K562 (cell line): ENCODE results near the gene MYMX. TPM values are rescaled to one million over a fixed set of nuclear protein-coding genes. Genes with fewer than 3 reads are reported as not detected.

Source experiments
- ATAC-seq: fragments of 200-7000 bp; cut with Tn5 transposase; 3 replicates; pipeline ENCODE4 v1.9.1; 2020; ENCODE audit warnings: moderate library complexity
- BruUV-seq: library from RNA; stranded (reverse); fragments of 400-500 nt; replicated peaks from 2 replicates; lab custom pipeline; 2021; lab: Mats Ljungman, UMichigan
- CTCF ChIA-PET: fragments of 300-600 bp; formaldehyde crosslinking; extraction: SDS; loops from one replicate; lab custom pipeline; 2021; ENCODE audit warnings: low intra/inter-chr PET ratio; lab: Yijun Ruan, JAX
- POLR2A ChIA-PET: fragments of 300-600, 350-650 bp; sonication (Branson Sonifier 250); formaldehyde crosslinking; extraction: SDS; loops from one replicate; lab custom pipeline; 2021; ENCODE audit warnings: antibody characterized with exemption, inconsistent platforms; lab: Yijun Ruan, JAX
- DNase-seq, 4 experiments: peaks; one replicate each; pipeline versions ENCODE4 v3.0.0 to v3.0.0-alpha.2; 2011 to 2018; ENCODE audit warnings: low spot score in 3 of 4, mixed read lengths in 3 of 4; ENCODE audit errors: extremely low read depth in 1 of 4
- FAIRE-seq: peaks from 2 replicates; lab custom pipeline; 2011; peaks lifted over from hg19 to GRCh38; lab: Jason Lieb, UNC
- H2AFZ ChIP-seq: 2 replicates; pipeline ENCODE4 v1.6.0; 2011; ENCODE audit warnings: low read depth, low read length, control low read depth, inconsistent platforms
- H3K27ac ChIP-seq: fragments of 200-600 bp; 3 replicates; pipeline ENCODE4 v1.8.0; 2011; ENCODE audit warnings: low read depth, mild to moderate bottlenecking, control low read depth, inconsistent platforms, low read length, moderate library complexity, mixed read lengths; ENCODE audit errors: extremely low read depth
- H3K27me3 ChIP-seq, 2 experiments: fragments of 300-600 bp in 1 of 2; 2 replicates in 1 of 2; 3 replicates in 1 of 2; pipeline versions ENCODE4 v1.6.0 to v1.8.0; 2011; ENCODE audit warnings: inconsistent platforms in 2 of 2, low read length in 2 of 2, mild to moderate bottlenecking in 1 of 2, mixed read lengths in 1 of 2, moderate library complexity in 1 of 2; ENCODE audit not compliant: control insufficient read depth in 2 of 2, insufficient read depth in 2 of 2
- H3K36me3 ChIP-seq: fragments of 300-600 bp; 3 replicates; pipeline ENCODE4 v1.8.0; 2011; ENCODE audit warnings: mild to moderate bottlenecking, low read length, inconsistent platforms; ENCODE audit not compliant: control insufficient read depth, insufficient read depth
- H3K4me1 ChIP-seq, 2 experiments: fragments of 200-600 bp in 1 of 2; replicated peaks in 1 of 2; 2 replicates in 1 of 2; 3 replicates in 1 of 2; pipeline versions ENCODE4 v1.5.1 to v1.8.0; 2011; ENCODE audit warnings: inconsistent platforms in 2 of 2, low read length in 2 of 2, mild to moderate bottlenecking in 1 of 2, mixed read lengths in 1 of 2, moderate library complexity in 1 of 2; ENCODE audit not compliant: control insufficient read depth in 2 of 2, insufficient read depth in 2 of 2
- H3K4me2 ChIP-seq: 2 replicates; pipeline ENCODE4 v1.6.1; 2011; ENCODE audit warnings: low read length, control low read depth, inconsistent platforms, mixed read lengths; ENCODE audit not compliant: insufficient read depth
- H3K4me3 ChIP-seq: fragments of 200-600 bp; sonication (generic), shearing (Covaris generic); 2 replicates; pipeline ENCODE4 v1.5.1; 2016; ENCODE audit warnings: control low read depth, inconsistent platforms
- H3K79me2 ChIP-seq: fragments of 200-600 bp; 3 replicates; pipeline ENCODE4 v1.8.0; 2011; ENCODE audit warnings: low read length, inconsistent platforms; ENCODE audit not compliant: control insufficient read depth, insufficient read depth
- H3K9ac ChIP-seq, 2 experiments: 2 replicates each; pipeline versions ENCODE4 v1.6.0 to v1.6.1; 2011; ENCODE audit warnings: low read depth in 2 of 2, low read length in 2 of 2, control low read depth in 1 of 2, inconsistent platforms in 1 of 2, mild to moderate bottlenecking in 1 of 2, mixed read lengths in 1 of 2; ENCODE audit not compliant: insufficient read depth in 1 of 2
- H3K9me1 ChIP-seq: one replicate; pipeline ENCODE4 v1.6.0; 2011; ENCODE audit warnings: inconsistent platforms, mild to moderate bottlenecking, low read length, moderate library complexity; ENCODE audit not compliant: control insufficient read depth, insufficient read depth
- H3K9me3 ChIP-seq: replicated peaks from 2 replicates; pipeline ENCODE4 v1.5.1; 2011; ENCODE audit warnings: low read depth, low read length, inconsistent platforms; ENCODE audit not compliant: control insufficient read depth, insufficient read depth
- H4K20me1 ChIP-seq: replicated peaks from 2 replicates; pipeline ENCODE4 v1.6.1; 2011; ENCODE audit warnings: low read length, inconsistent platforms, mixed read lengths; ENCODE audit not compliant: control insufficient read depth, insufficient read depth
- NR2C2 ChIP-seq, 2 experiments: fragments of 200-800 bp in 1 of 2; sonication (Bioruptor generic) in 1 of 2; sonication (generic) in 1 of 2; formaldehyde crosslinking in 1 of 2; IDR thresholded peaks; 2 replicates each; pipeline versions ENCODE4 v1.6.1 to v1.8.0; 2016 to 2022; ENCODE audit warnings: mild to moderate bottlenecking in 1 of 2, missing compliant biosample characterization in 1 of 2, missing genetic modification characterization in 1 of 2, missing genetic modification reagents in 1 of 2
- TCFL5 ChIP-seq: fragments of 250-450 bp; sonication (Bioruptor Pico); conservative IDR thresholded peaks from 2 replicates; pipeline ENCODE4 v1.6.1; 2021; ENCODE audit warnings: mild to moderate bottlenecking, moderate library complexity, matching md5 sums
- ZNF121 ChIP-seq: sonication (generic); formaldehyde crosslinking; conservative IDR thresholded peaks from 2 replicates; pipeline ENCODE4 v1.8.0; 2022; ENCODE audit warnings: missing genetic modification reagents
- WGBS: fragments of 100-300 bp; shearing (Covaris generic); methylation state at CpG from one replicate; pipeline ENCODE4 v1.1.6; 2016; ENCODE audit warnings: low coverage, mixed read lengths; ENCODE audit not compliant: insufficient coverage; ENCODE audit errors: missing lambda C conversion rate; 5-methylcytosine and 5-hydroxymethylcytosine counted together
- in situ Hi-C: fragments of 300-500 bp; cut with MboI; formaldehyde crosslinking; loops from 4 replicates; pipeline ENCODE4 v1.15.0; 2018; ENCODE audit warnings: inconsistent platforms, mixed read lengths
- intact Hi-C: fragments of 100-400 bp; cut with micrococcal nuclease; formaldehyde crosslinking; loops from 2 replicates; pipeline ENCODE4 v1.14.2; 2022
- polyA plus RNA-seq, 8 experiments: library from polyadenylated mRNA; depleted of rRNA in 4 of 8; stranded (reverse) in 5 of 8; unstranded in 3 of 8; fragments of >200 nt; fragmentation: Nextera tagmentation in 2 of 8; fragmentation: Illumina TruSeq in 1 of 8; extraction: Ambion mirVana in 2 of 8; extraction: Trizol in 1 of 8; gene quantifications; 2 replicates each; pipeline versions ENCODE4 v1.2.1 to v1.2.3, GENCODE V29; 2011 to 2014; ENCODE audit warnings: inconsistent platforms in 1 of 8, missing spikeins in 1 of 8
- total RNA-seq, 7 experiments: library from RNA; depleted of rRNA in 6 of 7; stranded (reverse); fragments of >200 nt in 6 of 7; fragmentation: Illumina TruSeq in 2 of 7; extraction: Trizol in 2 of 7; gene quantifications; 2 replicates each; pipeline versions ENCODE4 v1.2.1 to v1.2.3, GENCODE V29; 2011 to 2021; ENCODE audit warnings: low replicate concordance in 1 of 7

The MYMX gene
- total and polyA plus RNA-seq, 9 of the 15 experiments (the other 6 are each of a cell fraction or from before 2014, with no cell fraction given): 0.12 TPM; not detected in 8

- Histone ChIP-seq H3K4me1 (peaks cover 2 to 16% of the 10 kb centered on the region in 2 experiments; a peak in 2 of 5 replicates), H2AFZ (no peak overlapping the region), H3K9me1 (no peaks in the 10 kb centered on the region), H3K4me2 (no peak overlapping the region), H3K9me3 (no peaks in the 10 kb centered on the region), H3K36me3 (no peaks in the 10 kb centered on the region), H3K79me2 (no peaks in the 10 kb centered on the region), H3K27ac (no peak overlapping the region), H3K27me3 (peaks cover 2 to 21% of the 10 kb centered on the region in 2 experiments; a peak in 2 of 5 replicates), H3K9ac (no peak overlapping the region), H3K4me3 (no peak overlapping the region), H4K20me1 (no peaks in the 10 kb centered on the region)
- WGBS: 23% methylated on average over 13 of the region's 13 CpGs
- no peak for DNase-seq
- ATAC-seq: no peak
- BruUV-seq: no TSS peak
- intact Hi-C loops (no loop called here), in situ Hi-C loops (no loop called here)
- ChIA-PET CTCF (no interaction called here), POLR2A (interaction anchor here (0.7 to 1.2 kb wide), 4 partner anchors 9 to 270 kb away, joined by 3 to 4 read pairs (median 4); no protein-coding TSS in a partner anchor)
- peak; percentile 62 for TF ChIP-seq ZNF121
- TF ChIP-seq TCFL5: no peak
- no peak for FAIRE-seq
These were observed 38.9 kb upstream of the MYMX start for GRCh38 chr6:44177691-44178423.

GRCh38 chr6:44178424-44179071, 38.2 kb upstream of the MYMX start:
- TF ChIP-seq NR2C2 (CRISPR knock-in tag; IDR thresholded peaks at IDR 0.05) (no peak), NR2C2 (tag; IDR thresholded peaks at IDR 0.05) (no peak; the same call in 1 of the 2 replicates), ZNF121 (peak; percentile 81)
- H3K9me3 ChIP-seq: no peaks in the 10 kb centered on the region
- intact Hi-C loops (no loop called here), in situ Hi-C loops (no loop called here)
- FAIRE-seq (no peak), DNase-seq (no peak), ATAC-seq (no peak)
- no peak overlapping the region for H2AFZ ChIP-seq
- no peaks in the 10 kb centered on the region for H3K36me3 ChIP-seq
- H3K9me1 ChIP-seq: no peaks in the 10 kb centered on the region
- no peaks in the 10 kb centered on the region for H3K79me2 ChIP-seq
- no TSS peak for BruUV-seq
- peaks cover 2 to 21% of the 10 kb centered on the region in 2 experiments; a peak in 2 of 5 replicates for H3K27me3 ChIP-seq
- H3K4me3 ChIP-seq: no peak overlapping the region
- H3K4me1 ChIP-seq: peaks cover 0 to 11% of the 10 kb centered on the region in 2 experiments; a peak in 2 of 5 replicates
- H4K20me1 ChIP-seq: no peaks in the 10 kb centered on the region
- no peak overlapping the region for H3K27ac ChIP-seq
- ChIA-PET POLR2A (interaction anchor here (0.5 to 3.0 kb wide), 5 partner anchors 8 to 738 kb away, joined by 3 to 17 read pairs (median 3); partner anchors contain the start of gene HSP90AB1), CTCF (no interaction called here)
- no peak overlapping the region for H3K9ac ChIP-seq
- 14% methylated on average over 8 of the region's 9 CpGs for WGBS
- no peak overlapping the region for H3K4me2 ChIP-seq
